GM12864 (cell line): ENCODE results near the gene PAXX.

Source experiments
- DNase-seq: peaks from one replicate; pipeline ENCODE4 v3.0.0-alpha.2; 2011; ENCODE audit warnings: low read depth
- H3K4me3 ChIP-seq: 2 replicates; pipeline ENCODE4 v1.5.1; 2011; ENCODE audit warnings: mild to moderate bottlenecking, low read depth, low read length, control low read depth
- TF ChIP-seq, protein P1 (sequence below): IDR thresholded peaks from 2 replicates; pipeline ENCODE4 v1.5.1; 2011; ENCODE audit warnings: low read depth, mild to moderate bottlenecking, moderate library complexity, low read length, control low read depth, inconsistent platforms; ENCODE audit errors: missing control alignments

The PAXX gene

DNA sequence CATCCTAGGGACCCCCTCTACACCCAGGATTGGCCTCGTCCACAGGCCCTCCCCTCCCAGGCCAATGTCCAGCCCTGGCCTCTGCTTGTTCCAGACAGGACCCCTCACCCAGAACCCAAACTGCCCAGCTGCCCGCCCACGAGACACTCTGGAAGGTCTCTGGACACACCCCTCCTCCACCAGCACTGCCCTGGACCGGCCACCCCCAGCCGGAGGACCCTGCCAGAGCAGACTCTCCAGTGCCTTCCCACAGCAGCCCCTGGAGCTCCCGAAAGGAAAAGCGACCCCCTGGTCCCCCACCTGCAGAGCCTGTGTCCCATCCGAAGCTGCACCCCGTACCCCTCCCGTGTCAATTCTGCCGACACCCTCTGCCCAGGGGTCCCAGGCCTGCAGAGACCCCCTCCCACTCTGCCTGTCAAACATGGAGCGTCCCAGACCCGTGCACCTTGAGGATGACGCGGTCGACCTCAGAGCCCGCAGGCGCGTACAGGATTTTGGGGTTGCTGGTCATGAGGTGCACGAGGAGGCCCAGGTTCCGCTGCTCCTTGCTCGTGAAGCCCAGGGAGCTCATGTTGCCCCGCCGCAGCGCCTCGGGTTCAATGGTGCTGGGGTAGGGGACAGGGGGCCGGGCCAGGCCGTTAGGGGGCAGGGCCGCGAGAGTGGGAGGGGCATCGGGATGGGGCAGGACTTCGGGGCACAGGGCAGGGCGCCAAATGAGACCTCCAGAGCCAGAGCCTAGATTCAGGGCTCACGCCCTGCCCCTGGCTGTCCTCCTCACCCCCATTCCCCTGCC lies 27.9 kb downstream of the PAXX start:
- no peak for DNase-seq
- TF ChIP-seq, protein P1, sequence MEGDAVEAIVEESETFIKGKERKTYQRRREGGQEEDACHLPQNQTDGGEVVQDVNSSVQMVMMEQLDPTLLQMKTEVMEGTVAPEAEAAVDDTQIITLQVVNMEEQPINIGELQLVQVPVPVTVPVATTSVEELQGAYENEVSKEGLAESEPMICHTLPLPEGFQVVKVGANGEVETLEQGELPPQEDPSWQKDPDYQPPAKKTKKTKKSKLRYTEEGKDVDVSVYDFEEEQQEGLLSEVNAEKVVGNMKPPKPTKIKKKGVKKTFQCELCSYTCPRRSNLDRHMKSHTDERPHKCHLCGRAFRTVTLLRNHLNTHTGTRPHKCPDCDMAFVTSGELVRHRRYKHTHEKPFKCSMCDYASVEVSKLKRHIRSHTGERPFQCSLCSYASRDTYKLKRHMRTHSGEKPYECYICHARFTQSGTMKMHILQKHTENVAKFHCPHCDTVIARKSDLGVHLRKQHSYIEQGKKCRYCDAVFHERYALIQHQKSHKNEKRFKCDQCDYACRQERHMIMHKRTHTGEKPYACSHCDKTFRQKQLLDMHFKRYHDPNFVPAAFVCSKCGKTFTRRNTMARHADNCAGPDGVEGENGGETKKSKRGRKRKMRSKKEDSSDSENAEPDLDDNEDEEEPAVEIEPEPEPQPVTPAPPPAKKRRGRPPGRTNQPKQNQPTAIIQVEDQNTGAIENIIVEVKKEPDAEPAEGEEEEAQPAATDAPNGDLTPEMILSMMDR: no peak
- H3K4me3 ChIP-seq: no peak overlapping the region

DNA sequence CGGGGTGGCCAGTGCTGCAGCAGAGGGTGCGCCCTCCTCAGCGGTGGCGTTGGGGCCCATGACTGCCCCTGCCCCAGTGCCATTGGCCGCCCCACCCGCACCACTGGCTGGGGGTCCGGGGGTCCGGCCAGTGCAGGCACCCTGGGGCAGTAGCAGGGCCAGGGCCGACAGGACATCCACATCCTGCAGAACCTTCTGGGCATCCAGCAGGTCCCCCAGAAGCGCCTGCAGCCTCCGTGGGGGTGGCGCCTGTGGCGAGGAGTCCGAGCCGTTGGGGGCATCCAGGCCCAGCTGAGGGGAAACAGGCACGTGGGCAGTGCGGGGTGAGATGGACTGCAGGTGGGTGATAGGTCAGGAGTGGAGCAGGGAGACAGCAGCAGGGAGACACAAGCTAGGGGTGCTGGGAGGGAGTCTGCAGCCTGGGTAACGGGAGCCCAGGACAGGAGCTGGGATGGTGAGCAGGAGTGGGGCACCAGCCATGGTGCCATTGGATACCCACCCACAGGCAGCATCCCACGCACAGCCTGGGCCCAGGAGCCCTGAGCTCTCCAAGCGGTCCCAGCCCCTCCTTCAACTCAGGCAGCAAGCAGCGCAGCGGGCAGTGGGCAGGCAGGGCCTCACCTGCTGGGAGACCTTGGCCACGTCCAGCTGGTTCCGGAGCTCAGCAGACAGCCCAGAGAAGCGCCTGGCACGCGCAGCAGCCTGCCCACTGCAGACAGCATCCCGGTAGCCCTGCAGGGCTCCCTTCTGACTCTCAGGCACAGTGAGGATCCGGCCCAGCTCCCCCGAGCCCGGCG lies 28.7 kb downstream of the PAXX start:
- no peak for DNase-seq
- no peak overlapping the region for H3K4me3 ChIP-seq
- TF ChIP-seq, protein P1: no peak

DNA sequence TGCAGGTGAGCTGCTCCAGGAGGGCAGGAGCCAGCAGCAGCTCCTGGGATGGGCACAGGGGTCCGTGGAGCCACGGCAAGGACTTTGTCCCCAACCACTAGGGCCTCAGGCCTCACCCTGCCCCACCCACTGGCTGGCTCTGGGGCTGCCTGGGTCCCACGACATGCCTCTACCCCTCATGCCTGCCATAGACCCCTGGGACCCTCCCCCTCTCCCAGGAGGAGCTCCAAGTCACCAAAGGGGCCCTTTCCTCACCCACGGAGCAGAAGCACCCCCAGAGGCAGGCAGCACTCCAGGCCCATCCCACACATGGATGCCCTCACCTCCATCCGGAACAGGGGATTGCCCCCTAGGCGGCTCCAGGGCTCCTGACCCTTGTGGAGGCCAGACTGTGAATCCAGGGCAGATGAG lies 29.4 kb downstream of the PAXX start:
- no peak overlapping the region for H3K4me3 ChIP-seq
- DNase-seq: no peak
- TF ChIP-seq, protein P1: no peak

DNA sequence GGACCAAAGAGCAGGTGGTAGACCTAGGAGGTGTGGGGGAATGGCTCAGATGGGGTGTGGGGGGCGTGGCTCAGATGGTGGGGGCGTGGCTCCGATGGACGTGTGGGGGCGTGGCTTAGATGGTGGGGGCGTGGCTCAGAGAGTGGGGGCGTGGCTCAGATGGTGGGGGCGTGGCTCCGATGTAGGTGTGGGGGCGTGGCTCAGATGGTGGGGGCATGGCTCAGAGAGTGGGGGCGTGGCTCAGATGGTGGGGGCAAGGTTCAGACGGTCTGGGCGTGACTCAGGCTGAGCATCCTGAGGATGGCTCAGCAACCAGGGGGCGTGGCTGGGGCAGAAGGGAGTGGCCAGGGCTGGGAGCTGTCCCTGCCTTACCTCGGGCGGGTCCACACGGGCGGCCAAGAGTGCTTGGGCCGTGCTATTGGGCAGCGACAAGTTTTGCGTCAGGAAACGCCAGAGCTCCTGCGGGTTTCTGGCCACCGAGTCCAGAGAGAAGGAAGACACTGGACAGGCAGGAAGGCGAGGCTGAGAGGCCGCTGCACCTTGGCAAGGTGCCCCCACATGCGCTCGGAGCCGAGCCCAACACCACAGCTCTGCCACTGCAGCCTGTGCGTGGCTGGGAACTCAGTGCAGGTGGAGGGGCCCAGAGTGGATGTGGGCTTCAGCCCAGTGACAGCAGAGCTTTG lies 29.9 kb downstream of the PAXX start:
- DNase-seq: no peak
- TF ChIP-seq, protein P1: no peak
- H3K4me3 ChIP-seq: no peak overlapping the region

DNA sequence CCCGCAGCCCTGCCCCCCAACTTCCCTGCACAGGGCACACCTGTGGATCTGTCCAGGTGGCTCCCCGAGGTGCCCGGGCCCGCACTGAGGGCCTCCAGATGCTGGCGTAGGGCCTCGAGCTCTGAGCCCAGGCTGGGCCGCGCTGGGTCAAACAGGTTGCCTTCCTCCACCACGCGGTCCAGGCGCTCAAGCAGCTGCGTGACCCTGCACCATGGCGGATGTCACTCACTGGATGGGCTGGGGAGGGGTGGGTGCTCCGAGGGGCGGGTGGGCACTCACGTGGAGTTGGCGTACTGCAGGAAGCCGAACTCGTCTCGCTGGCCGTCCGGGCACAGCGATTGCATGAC lies 30.4 kb downstream of the PAXX start:
- no peak overlapping the region for H3K4me3 ChIP-seq
- TF ChIP-seq, protein P1: no peak
- no peak for DNase-seq

DNA sequence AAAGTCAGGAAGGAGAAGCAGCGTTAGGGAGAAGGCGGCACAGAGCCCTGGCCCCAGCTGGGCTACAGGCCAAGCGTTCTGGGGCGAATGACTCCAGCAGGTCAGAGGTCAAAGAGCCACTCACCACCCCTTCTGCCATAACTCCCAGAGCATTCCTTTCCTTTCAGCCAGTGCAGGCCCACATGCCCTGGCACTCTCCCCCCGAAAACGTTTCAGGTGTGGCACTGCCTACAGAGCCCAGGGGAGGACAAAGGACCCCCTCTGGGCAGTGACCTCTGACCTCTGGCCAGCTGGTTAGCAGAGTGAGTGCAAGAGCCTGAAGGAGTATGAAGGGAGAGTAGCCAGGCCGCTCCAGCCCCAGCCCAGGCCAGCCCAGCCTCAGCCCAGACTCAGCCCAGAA lies 30.9 kb downstream of the PAXX start:
- DNase-seq: no peak
- H3K4me3 ChIP-seq: no peak overlapping the region
- TF ChIP-seq, protein P1: no peak
